ENCODE data around the gene ITSN2. TPM values are rescaled to one million over a fixed set of nuclear protein-coding genes. Genes with fewer than 3 reads are reported as not detected.

ITSN2 gene
- total RNA-seq, 2 donors from 2014 or later = 42.8 to 45.7 TPM

DNA sequence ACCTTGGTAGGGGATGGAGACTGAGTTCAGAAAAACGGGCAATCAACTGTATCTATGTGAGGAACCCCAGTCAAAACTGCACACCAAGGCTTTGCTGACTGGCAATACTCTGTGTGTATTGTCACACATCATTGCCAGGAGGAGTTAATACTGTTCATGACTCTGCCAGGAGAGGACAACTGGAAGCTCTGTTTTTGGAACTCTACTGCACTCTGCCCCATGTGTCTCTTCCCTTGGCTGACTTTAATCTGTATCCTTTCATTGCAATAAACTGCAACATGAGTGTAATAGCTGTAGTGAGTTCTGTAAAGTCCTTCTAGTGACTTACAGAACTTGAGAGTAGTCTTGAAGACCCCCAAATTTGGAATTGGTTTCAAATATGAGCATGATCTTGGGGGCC is 113.2 kb downstream of the ITSN2 start:
- intact Hi-C loops (cut with DNase I) = no loop called here
- WGBS = 89% methylated on average over 1 of the region's 1 CpG
- DNase-seq (ENCODE audit: low spot score) = no peak

GRCh38 chr2:24245986-24246776 is 114.2 kb downstream of the ITSN2 start:
- WGBS = 93% methylated on average over 4 of the region's 4 CpGs
- Histone ChIP-seq H3K9me3 (no peaks in the 10 kb centered on the region), H3K27me3 (replicated peaks; ENCODE audit: insufficient read depth) (no peaks in the 10 kb centered on the region), H3K4me1 (replicated peaks) (no peaks in the 10 kb centered on the region), H3K36me3 (peaks cover 2 to 4% of the 10 kb centered on the region in 2 donors), H3K4me3 (no peak overlapping the region), H3K27ac (no peak overlapping the region)
- intact Hi-C loops (cut with DNase I) = no loop called here
- TF ChIP-seq CTCF (IDR thresholded peaks at IDR 0.05) = no peak
- TF ChIP-seq POLR2AphosphoS5 (IDR thresholded peaks at IDR 0.05) = no peak
- TF ChIP-seq POLR2A (IDR thresholded peaks at IDR 0.05) = no peak
- DNase-seq (ENCODE audit: low spot score) = no peak

More for the DNA sequence above, 113.2 kb downstream of the ITSN2 start:
- no peaks in the 10 kb centered on the region for H3K27me3 ChIP-seq (replicated peaks; ENCODE audit: insufficient read depth)
- no peak overlapping the region for H3K4me3 ChIP-seq
- H3K4me1 ChIP-seq (replicated peaks) = no peaks in the 10 kb centered on the region
- TF ChIP-seq POLR2A (IDR thresholded peaks at IDR 0.05) = no peak
- TF ChIP-seq CTCF (IDR thresholded peaks at IDR 0.05) = no peak
- no peak for TF ChIP-seq POLR2AphosphoS5 (IDR thresholded peaks at IDR 0.05)
- H3K36me3 ChIP-seq = peaks cover 2 to 4% of the 10 kb centered on the region in 2 donors
- H3K9me3 ChIP-seq = no peaks in the 10 kb centered on the region
- H3K27ac ChIP-seq = no peak overlapping the region

GRCh38 chr2:24241528-24241927 is 118.8 kb downstream of the ITSN2 start:
- no peak for DNase-seq (ENCODE audit: low spot score)
- Histone ChIP-seq H3K36me3 (peaks cover 0 to 4% of the 10 kb centered on the region in 2 donors), H3K27ac (no peak overlapping the region), H3K27me3 (replicated peaks; ENCODE audit: insufficient read depth) (no peaks in the 10 kb centered on the region), H3K9me3 (no peaks in the 10 kb centered on the region), H3K4me1 (replicated peaks) (no peaks in the 10 kb centered on the region), H3K4me3 (no peak overlapping the region)
- no peak for TF ChIP-seq CTCF (IDR thresholded peaks at IDR 0.05)
- no peak for TF ChIP-seq POLR2AphosphoS5 (IDR thresholded peaks at IDR 0.05)
- TF ChIP-seq POLR2A (IDR thresholded peaks at IDR 0.05) = no peak
- intact Hi-C loops (cut with DNase I) = no loop called here

DNA sequence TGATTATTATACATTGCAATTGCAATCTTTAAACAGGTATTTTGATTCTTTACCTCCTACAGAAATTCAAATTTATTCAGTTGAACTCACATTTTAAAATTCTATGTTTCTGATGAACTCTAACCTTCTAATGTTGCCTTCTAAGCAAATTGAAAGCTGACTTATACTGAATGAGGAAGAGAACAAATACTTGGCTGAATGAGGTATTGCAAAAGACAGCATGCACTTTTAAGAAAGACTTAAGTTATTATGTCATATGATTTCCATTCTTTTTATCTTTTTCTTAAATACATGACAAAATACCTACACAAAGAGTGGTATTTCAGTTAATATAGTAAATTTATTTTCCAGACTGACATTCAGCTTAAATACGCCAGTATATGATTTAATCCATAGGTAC is 120.8 kb downstream of the ITSN2 start:
- H3K9me3 ChIP-seq = no peaks in the 10 kb centered on the region
- DNase-seq (ENCODE audit: low spot score) = no peak
- intact Hi-C loops (cut with DNase I) = no loop called here
- no peak overlapping the region for H3K4me3 ChIP-seq
- H3K4me1 ChIP-seq (replicated peaks) = no peaks in the 10 kb centered on the region
- 92% methylated on average over 1 of the region's 1 CpG for WGBS
- peaks cover 0 to 4% of the 10 kb centered on the region in 2 donors for H3K36me3 ChIP-seq
- H3K27me3 ChIP-seq (replicated peaks; ENCODE audit: insufficient read depth) = no peaks in the 10 kb centered on the region
- no peak for TF ChIP-seq CTCF (IDR thresholded peaks at IDR 0.05)
- TF ChIP-seq POLR2A (IDR thresholded peaks at IDR 0.05) = no peak
- no peak for TF ChIP-seq POLR2AphosphoS5 (IDR thresholded peaks at IDR 0.05)
- H3K27ac ChIP-seq = no peak overlapping the region

DNA sequence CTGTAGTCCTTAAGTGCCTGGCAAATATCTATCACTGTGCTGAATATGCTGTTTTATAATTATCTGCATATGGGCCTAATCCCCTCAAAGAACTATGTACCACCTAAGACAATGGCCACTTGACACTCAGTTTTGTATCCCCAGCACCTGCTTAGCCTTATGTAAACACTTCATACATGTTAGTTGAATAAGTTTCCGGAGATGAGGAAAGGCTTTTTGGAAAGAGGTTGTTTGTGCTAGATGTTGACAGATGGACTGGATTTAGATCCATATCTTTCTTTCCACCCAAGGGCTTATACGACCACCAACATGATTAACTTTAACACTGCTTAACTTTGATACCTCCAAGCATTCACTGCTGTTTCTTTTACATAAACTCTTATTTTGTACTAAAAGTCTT is 122.2 kb downstream of the ITSN2 start:
- Histone ChIP-seq H3K9me3 (no peaks in the 10 kb centered on the region), H3K27ac (no peak overlapping the region), H3K27me3 (replicated peaks; ENCODE audit: insufficient read depth) (no peaks in the 10 kb centered on the region), H3K36me3 (no peaks in the 10 kb centered on the region), H3K4me1 (replicated peaks) (no peaks in the 10 kb centered on the region), H3K4me3 (no peak overlapping the region)
- intact Hi-C loops (cut with DNase I) = no loop called here
- 59% methylated on average over 2 of the region's 2 CpGs for WGBS
- TF ChIP-seq CTCF (IDR thresholded peaks at IDR 0.05) (no peak), POLR2A (IDR thresholded peaks at IDR 0.05) (no peak), POLR2AphosphoS5 (IDR thresholded peaks at IDR 0.05) (no peak)
- no peak for DNase-seq (ENCODE audit: low spot score)
